ENCODE data around the gene ABLIM2. TPM values are rescaled to one million over a fixed set of nuclear protein-coding genes. Genes with fewer than 3 reads are reported as not detected.
A peak's percentile ranks its signal among the peaks of the same experiment; 100 is the strongest.

ABLIM2 gene
- total and polyA plus RNA-seq, 4 experiments from 2014 or later: 0.44 to 7.9 (median 3.8) TPM

DNA sequence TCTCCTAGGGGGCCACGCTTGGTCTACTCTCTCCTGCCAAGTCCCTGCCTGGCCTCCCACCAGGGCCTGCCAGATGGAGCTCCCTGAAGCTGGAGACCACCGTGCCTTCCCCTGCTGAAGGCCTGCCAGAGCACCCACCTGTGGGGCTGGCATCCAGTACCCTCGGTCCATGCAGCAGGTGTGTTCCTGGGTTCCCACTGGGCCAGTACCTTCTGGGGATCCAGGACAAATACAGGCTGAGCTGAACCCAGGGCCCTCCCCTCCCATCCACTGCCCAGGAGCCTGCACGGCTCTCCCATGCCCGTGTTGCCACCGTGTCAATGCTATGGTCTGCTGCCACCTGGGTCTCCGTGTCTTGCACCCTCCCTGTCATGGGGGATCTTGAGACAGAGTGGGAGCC is 68.8 kb downstream of the ABLIM2 start:
- POLR2A ChIA-PET (ENCODE audit: partially characterized antibody): no interaction called here

DNA sequence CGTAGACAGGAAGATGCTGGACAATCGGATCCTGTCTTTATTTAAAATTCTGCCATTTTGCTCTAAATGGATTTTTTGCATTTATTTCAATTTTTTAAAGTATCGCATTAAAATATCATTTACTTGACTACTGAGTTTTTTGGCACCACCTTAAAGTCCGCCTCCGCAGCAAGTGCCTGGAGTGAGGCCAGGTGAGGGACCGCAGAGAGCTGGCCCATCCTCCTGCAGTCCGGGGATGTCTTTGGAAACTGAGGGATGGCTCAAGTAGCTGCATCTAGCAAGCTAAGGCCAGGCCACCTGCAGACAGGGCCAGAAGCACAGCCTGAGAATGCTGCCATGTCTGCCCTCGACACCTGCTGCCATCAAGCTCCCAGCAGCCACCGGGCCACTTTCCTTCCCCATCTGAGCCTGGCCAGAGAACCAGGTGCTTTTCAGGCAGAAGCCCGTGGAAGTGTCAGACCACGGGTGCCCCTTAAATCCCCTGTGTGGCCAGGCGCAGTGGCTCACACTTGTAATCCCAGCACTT is 69.6 kb downstream of the ABLIM2 start:
- Mint-ChIP-seq H3K27ac (no peak overlapping the region), H3K9me3 (peaks cover 0 to 14% (median 9%) of the 10 kb centered on the region in 8 donors), H3K36me3 (peaks cover 0 to 5% of the 10 kb centered on the region in 2 donors), H3K4me3 (no peak overlapping the region), H3K4me1 (no peaks in the 10 kb centered on the region), H3K27me3 (no peaks in the 10 kb centered on the region)
- no peak for DNase-seq
- Histone ChIP-seq H3K4me1 (ENCODE audit: insufficient read depth, low read length) (no peaks in the 10 kb centered on the region), H3K36me3 (ENCODE audit: insufficient read depth, low read length) (no peaks in the 10 kb centered on the region), H3K27ac (ENCODE audit: low read depth, low read length) (no peak overlapping the region), H3K27me3 (ENCODE audit: insufficient read depth, low read length) (no peaks in the 10 kb centered on the region), H3K4me3 (ENCODE audit: low read length in 2 of 2) (no peak overlapping the region), H3K9me3 (ENCODE audit: control insufficient read depth in 1 of 2, low read length in 2 of 2) (peaks cover 0 to 5% of the 10 kb centered on the region in 2 donors)
- CTCF ChIA-PET (ENCODE audit: partially characterized antibody): interaction anchor here (0.6 kb wide), 1 partner anchor 16 kb away, joined by 3 read pairs; no protein-coding TSS in a partner anchor
- intact Hi-C loops (cut with micrococcal nuclease): no loop called here
- POLR2A ChIA-PET (ENCODE audit: partially characterized antibody): no interaction called here

More for the DNA sequence above, 68.8 kb downstream of the ABLIM2 start:
- Histone ChIP-seq H3K27ac (ENCODE audit: low read depth, low read length) (no peak overlapping the region), H3K36me3 (ENCODE audit: insufficient read depth, low read length) (no peaks in the 10 kb centered on the region), H3K4me3 (ENCODE audit: low read length in 2 of 2) (no peak overlapping the region), H3K27me3 (ENCODE audit: insufficient read depth, low read length) (no peaks in the 10 kb centered on the region), H3K4me1 (ENCODE audit: insufficient read depth, low read length) (no peaks in the 10 kb centered on the region), H3K9me3 (ENCODE audit: control insufficient read depth in 1 of 2, low read length in 2 of 2) (peaks cover 0 to 7% of the 10 kb centered on the region in 2 donors)
- CTCF ChIA-PET (ENCODE audit: partially characterized antibody): interaction anchor here (0.6 to 0.7 kb wide), 2 partner anchors 141 to 314 kb away, joined by 3 read pairs; no protein-coding TSS in a partner anchor
- no peak for DNase-seq
- H3K36me3 Mint-ChIP-seq: peaks cover 0 to 9% of the 10 kb centered on the region in 2 donors
- no peaks in the 10 kb centered on the region for H3K4me1 Mint-ChIP-seq
- H3K9me3 Mint-ChIP-seq: peaks cover 0 to 22% (median 15%) of the 10 kb centered on the region in 8 donors
- peak overlapping the region in 1 of 7 donors; percentile 42 for H3K27ac Mint-ChIP-seq
- H3K4me3 Mint-ChIP-seq: no peak overlapping the region
- H3K27me3 Mint-ChIP-seq: no peaks in the 10 kb centered on the region
- intact Hi-C loops (cut with micrococcal nuclease): no loop called here

DNA sequence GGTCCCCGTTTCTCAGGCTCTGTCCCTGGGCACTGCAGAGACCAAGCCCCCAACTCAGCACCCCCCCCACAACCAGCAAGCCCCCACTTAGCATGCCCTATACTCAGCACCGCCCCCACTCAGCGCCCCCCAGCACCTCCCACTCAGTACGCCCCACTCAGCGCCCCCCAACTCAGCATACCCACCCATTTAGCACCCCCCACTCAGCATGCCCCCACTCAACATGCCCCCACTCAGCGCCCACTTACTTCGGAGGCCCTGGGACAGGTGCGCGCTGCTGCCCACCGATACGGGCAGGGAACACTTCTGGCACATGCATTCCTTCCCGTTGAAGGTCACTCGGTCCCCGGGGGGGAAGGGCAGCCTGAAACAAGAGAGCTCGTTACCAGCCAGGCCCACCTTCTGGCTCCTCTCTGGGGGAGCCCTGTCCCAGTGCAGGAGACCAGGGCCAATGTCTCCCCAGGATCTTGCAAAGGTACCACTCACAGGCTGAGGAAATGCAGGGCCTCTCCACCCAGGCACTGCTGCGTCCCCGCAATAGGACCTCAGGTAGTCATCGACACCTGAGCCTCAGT is 70.6 kb downstream of the ABLIM2 start:
- H3K4me1 ChIP-seq (ENCODE audit: insufficient read depth, low read length): no peaks in the 10 kb centered on the region
- DNase-seq: no peak
- H3K4me3 ChIP-seq (ENCODE audit: low read length in 2 of 2): no peak overlapping the region
- no peak overlapping the region for H3K4me3 Mint-ChIP-seq
- H3K27ac Mint-ChIP-seq: no peak overlapping the region
- no peaks in the 10 kb centered on the region for H3K4me1 Mint-ChIP-seq
- H3K27me3 ChIP-seq (ENCODE audit: insufficient read depth, low read length): no peaks in the 10 kb centered on the region
- intact Hi-C loops (cut with micrococcal nuclease): no loop called here
- ChIA-PET CTCF (ENCODE audit: partially characterized antibody) (no interaction called here), POLR2A (ENCODE audit: partially characterized antibody) (no interaction called here)
- H3K27ac ChIP-seq (ENCODE audit: low read depth, low read length): no peak overlapping the region
- no peaks in the 10 kb centered on the region for H3K27me3 Mint-ChIP-seq
- H3K36me3 Mint-ChIP-seq: peaks cover 0 to 2% of the 10 kb centered on the region in 2 donors
- H3K9me3 Mint-ChIP-seq: peaks cover 0 to 6% (median 0%) of the 10 kb centered on the region in 8 donors
- H3K36me3 ChIP-seq (ENCODE audit: insufficient read depth, low read length): no peaks in the 10 kb centered on the region
- no peaks in the 10 kb centered on the region for H3K9me3 ChIP-seq (ENCODE audit: control insufficient read depth in 1 of 2, low read length in 2 of 2)

DNA sequence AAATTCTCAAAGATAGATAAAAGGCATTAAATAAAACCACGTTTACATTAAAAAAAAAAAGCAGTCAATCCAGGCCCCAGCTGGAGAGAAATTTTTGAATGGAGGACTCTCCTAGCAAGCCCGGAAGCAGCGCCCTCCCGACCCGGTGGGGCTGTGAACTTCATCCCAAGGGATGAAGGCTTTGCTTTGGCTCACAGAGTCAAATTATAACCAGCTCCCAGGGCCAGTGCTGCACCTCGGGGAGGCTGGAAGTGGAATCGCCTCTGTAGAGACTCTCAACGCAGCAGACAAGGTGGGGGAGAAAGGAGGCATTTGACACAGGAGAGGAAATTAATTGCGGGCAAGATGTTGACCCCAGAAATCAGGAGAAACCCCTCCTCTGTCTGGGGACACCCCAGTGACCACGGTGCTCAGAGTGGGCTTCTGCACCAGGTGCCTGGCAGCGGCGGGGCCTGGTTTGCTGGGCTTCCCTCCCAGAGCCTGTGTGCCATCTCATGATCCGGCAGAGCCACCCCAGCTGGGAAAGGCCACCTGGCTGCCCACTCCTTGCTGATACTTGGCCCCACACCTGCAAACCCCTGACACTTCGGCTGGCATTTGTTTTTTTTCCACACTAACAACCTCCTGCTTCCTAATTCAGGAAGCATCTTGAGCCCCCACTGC is 71.7 kb downstream of the ABLIM2 start:
- Mint-ChIP-seq H3K27me3 (no peaks in the 10 kb centered on the region), H3K36me3 (no peaks in the 10 kb centered on the region), H3K27ac (no peak overlapping the region), H3K9me3 (no peaks in the 10 kb centered on the region), H3K4me3 (no peak overlapping the region), H3K4me1 (no peaks in the 10 kb centered on the region)
- Histone ChIP-seq H3K9me3 (ENCODE audit: control insufficient read depth in 1 of 2, low read length in 2 of 2) (no peaks in the 10 kb centered on the region), H3K4me1 (ENCODE audit: insufficient read depth, low read length) (no peaks in the 10 kb centered on the region), H3K4me3 (ENCODE audit: low read length in 2 of 2) (no peak overlapping the region), H3K27me3 (ENCODE audit: insufficient read depth, low read length) (no peaks in the 10 kb centered on the region), H3K36me3 (ENCODE audit: insufficient read depth, low read length) (no peaks in the 10 kb centered on the region), H3K27ac (ENCODE audit: low read depth, low read length) (no peak overlapping the region)
- ChIA-PET POLR2A (ENCODE audit: partially characterized antibody) (no interaction called here), CTCF (ENCODE audit: partially characterized antibody) (no interaction called here)
- no peak for DNase-seq
- intact Hi-C loops (cut with micrococcal nuclease): no loop called here

DNA sequence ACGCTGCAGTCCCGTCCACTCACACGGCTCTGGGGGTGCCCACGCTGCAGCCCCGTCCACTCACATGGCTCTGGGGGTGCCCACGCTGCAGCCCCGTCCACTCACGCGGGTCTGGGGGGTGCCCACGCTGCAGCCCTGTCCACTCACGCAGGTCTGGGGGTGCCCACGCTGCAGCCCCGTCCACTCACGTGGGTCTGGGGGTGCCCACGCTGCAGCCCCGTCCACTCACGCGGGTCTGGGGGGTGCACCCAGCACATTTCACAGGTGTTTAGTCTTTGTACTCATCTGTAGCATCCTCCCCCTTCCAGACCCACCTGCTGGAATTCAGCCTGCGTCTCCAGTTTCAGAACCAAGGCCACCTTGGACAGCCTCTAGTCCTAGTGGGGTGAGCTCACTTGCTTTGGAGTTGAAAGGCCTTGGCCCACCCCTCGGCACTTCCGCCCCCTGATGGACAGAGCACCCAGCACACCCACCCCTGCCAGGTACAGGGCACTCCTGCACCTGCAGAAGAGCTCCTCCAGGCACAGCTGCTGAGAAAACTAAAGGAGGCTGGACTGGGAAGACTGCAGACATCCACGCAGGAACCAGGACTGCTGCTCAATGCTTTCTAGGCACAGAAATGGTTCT is 73.0 kb downstream of the ABLIM2 start:
- Histone ChIP-seq H3K4me3 (ENCODE audit: low read length in 2 of 2) (no peak overlapping the region), H3K9me3 (ENCODE audit: control insufficient read depth in 1 of 2, low read length in 2 of 2) (no peaks in the 10 kb centered on the region), H3K4me1 (ENCODE audit: insufficient read depth, low read length) (no peaks in the 10 kb centered on the region), H3K27me3 (ENCODE audit: insufficient read depth, low read length) (no peaks in the 10 kb centered on the region), H3K36me3 (ENCODE audit: insufficient read depth, low read length) (no peaks in the 10 kb centered on the region), H3K27ac (ENCODE audit: low read depth, low read length) (no peak overlapping the region)
- Mint-ChIP-seq H3K9me3 (no peaks in the 10 kb centered on the region), H3K4me3 (no peak overlapping the region), H3K27ac (no peak overlapping the region), H3K4me1 (peaks cover 0 to 4% (median under 1%) of the 10 kb centered on the region in 4 donors), H3K36me3 (no peaks in the 10 kb centered on the region), H3K27me3 (no peaks in the 10 kb centered on the region)
- intact Hi-C loops (cut with micrococcal nuclease): no loop called here
- CTCF ChIA-PET (ENCODE audit: partially characterized antibody): no interaction called here
- POLR2A ChIA-PET (ENCODE audit: partially characterized antibody): no interaction called here
- DNase-seq: no peak

DNA sequence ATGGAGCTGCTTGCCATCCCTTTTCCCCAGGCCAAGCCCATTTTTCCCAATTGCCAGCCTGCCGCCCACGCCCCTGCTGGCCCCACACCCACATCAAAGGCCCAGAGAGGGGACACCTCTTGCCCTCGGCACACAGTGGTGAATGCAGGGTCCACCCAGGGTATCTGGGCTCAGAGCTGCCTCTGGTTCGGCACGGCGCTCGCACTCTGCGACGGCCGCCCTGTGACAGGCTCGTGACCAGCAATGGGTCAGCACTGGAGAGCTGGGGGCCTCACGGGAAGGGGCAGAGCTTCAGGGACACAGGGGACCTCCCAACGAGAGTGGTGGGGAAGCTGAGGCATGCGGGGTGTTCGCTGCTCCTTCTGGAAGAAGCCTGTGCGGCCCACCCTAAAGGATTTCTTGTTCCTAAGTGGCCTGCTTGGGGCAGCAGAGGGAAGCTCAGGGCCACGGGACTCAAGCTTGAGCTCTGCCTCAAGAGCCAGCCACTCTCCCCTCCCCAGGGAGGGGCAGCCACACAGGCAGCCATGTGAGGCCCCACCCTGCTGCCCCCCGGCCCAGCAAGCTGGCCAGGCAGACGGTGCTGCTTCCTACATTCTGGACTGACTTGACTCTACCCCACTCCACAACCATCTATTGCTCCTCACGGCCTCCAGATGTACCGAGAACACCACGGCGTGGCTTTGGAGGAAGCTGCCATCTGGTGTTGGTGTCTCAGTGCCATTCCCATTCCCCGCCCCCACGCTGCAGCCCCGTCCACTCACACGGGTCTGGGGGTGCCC is 73.7 kb downstream of the ABLIM2 start:
- no peaks in the 10 kb centered on the region for H3K27me3 Mint-ChIP-seq
- H3K4me1 Mint-ChIP-seq: peaks cover 0 to 4% (median under 1%) of the 10 kb centered on the region in 4 donors
- no peak for DNase-seq
- intact Hi-C loops (cut with micrococcal nuclease): no loop called here
- POLR2A ChIA-PET (ENCODE audit: partially characterized antibody): no interaction called here
- H3K36me3 ChIP-seq (ENCODE audit: insufficient read depth, low read length): no peaks in the 10 kb centered on the region
- no peaks in the 10 kb centered on the region for H3K9me3 ChIP-seq (ENCODE audit: control insufficient read depth in 1 of 2, low read length in 2 of 2)
- H3K4me1 ChIP-seq (ENCODE audit: insufficient read depth, low read length): no peaks in the 10 kb centered on the region
- H3K27me3 ChIP-seq (ENCODE audit: insufficient read depth, low read length): no peaks in the 10 kb centered on the region
- H3K27ac Mint-ChIP-seq: no peak overlapping the region
- no peaks in the 10 kb centered on the region for H3K9me3 Mint-ChIP-seq
- H3K27ac ChIP-seq (ENCODE audit: low read depth, low read length): no peak overlapping the region
- H3K4me3 ChIP-seq (ENCODE audit: low read length in 2 of 2): no peak overlapping the region
- no peaks in the 10 kb centered on the region for H3K36me3 Mint-ChIP-seq
- H3K4me3 Mint-ChIP-seq: no peak overlapping the region
- CTCF ChIA-PET (ENCODE audit: partially characterized antibody): no interaction called here

Measured in CD4-positive, alpha-beta memory T cell (primary cell).